ENCODE results near the gene BRD7. TPM values are rescaled to one million over a fixed set of nuclear protein-coding genes. Genes with fewer than 3 reads are reported as not detected.
A peak's percentile ranks its signal among the peaks of the same experiment; 100 is the strongest.

Gene BRD7
- total and polyA plus RNA-seq, 2 donors (not counting 1 experiment from before 2014, with no cell fraction given): 29.8 to 64.5 TPM

DNA sequence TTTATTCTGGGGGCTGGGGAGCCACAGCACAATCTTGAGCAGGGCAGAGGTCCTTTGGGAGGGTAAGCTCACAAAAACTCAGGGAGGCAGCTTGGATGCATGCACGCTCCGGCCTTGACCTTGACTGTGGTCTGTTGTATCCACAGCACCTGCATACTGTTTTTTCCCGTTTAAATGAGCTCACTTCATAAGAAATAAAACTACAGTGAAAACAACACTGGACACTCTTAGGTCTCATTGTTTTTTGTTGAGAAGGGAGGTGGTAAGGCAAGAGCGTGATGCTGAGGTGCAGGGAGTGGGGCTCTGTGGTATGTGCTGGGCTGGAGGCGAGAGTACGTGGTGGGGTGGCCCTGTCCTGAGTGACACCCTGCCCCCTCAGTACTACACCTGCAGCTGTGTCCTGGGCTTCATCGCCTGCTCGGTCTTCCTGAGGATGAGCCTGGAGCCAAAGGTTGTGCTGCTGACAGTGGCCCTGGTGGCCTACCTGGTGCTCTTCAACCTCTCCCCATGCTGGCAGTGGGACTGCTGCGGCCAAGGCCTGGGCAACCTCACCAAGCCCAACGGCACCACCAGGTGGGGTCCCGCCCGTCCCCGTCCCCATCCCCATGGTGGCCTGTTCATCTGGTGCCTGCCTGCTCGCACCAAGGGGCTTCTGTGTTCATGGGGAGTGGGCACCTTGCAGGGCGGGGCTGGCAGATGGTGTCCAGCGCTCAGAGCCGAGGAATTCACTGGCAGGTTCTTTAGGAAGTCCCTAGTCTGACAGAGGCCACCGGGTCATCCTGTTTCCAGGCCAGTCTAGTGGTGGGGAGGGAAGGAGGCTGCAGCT, 58.3 kb downstream of the BRD7 start:
- Histone ChIP-seq H3K27ac (ENCODE audit: low read length in 2 of 2) (no peak overlapping the region), H3K9me3 (ENCODE audit: control extremely low read depth in 1 of 3, control insufficient read depth in 2 of 3, insufficient read depth in 1 of 3, low read length in 2 of 3) (no peaks in the 10 kb centered on the region), H3K4me1 (ENCODE audit: control insufficient read depth in 2 of 2, insufficient read depth in 2 of 2, low read length in 2 of 2) (peaks cover 5 to 8% of the 10 kb centered on the region in 2 donors), H3K9ac (ENCODE audit: low read length) (no peak overlapping the region), H3K4me2 (replicated peaks; ENCODE audit: low read depth, low read length, poor library complexity, severe bottlenecking) (no peak overlapping the region), H3K4me3 (ENCODE audit: control extremely low read depth in 1 of 5, extremely low read depth in 1 of 5, insufficient read depth in 1 of 5, low read depth in 2 of 5, low read length in 4 of 5) (no peak overlapping the region), H4K20me1 (ENCODE audit: control insufficient read depth, insufficient read depth, low read length, poor library complexity, severe bottlenecking) (peaks cover 10% of the 10 kb centered on the region), H3K27me3 (replicated peaks in 1 of 4; ENCODE audit: control extremely low read depth in 1 of 4, control insufficient read depth in 3 of 4, insufficient read depth in 4 of 4, low read length in 3 of 4) (no peaks in the 10 kb centered on the region), H2AFZ (ENCODE audit: insufficient read depth, low read depth, low read length, poor library complexity, severe bottlenecking) (no peak overlapping the region), H3K79me2 (ENCODE audit: control insufficient read depth, insufficient read depth, low read length) (no peaks in the 10 kb centered on the region), H3K36me3 (replicated peaks in 1 of 2; ENCODE audit: control extremely low read depth in 1 of 2, control insufficient read depth in 1 of 2, extremely low read depth in 1 of 2, insufficient read depth in 2 of 2, low read length in 1 of 2) (peaks cover 22 to 85% of the 10 kb centered on the region in 2 experiments)
- peaks cover 11% of the 10 kb centered on the region for H3K4me1 Mint-ChIP-seq
- no peaks in the 10 kb centered on the region for H3K9me3 Mint-ChIP-seq (ENCODE audit: insufficient read depth)
- POLR2A ChIA-PET: no interaction called here
- no peaks in the 10 kb centered on the region for H3K27me3 Mint-ChIP-seq
- TF ChIP-seq, protein P1, sequence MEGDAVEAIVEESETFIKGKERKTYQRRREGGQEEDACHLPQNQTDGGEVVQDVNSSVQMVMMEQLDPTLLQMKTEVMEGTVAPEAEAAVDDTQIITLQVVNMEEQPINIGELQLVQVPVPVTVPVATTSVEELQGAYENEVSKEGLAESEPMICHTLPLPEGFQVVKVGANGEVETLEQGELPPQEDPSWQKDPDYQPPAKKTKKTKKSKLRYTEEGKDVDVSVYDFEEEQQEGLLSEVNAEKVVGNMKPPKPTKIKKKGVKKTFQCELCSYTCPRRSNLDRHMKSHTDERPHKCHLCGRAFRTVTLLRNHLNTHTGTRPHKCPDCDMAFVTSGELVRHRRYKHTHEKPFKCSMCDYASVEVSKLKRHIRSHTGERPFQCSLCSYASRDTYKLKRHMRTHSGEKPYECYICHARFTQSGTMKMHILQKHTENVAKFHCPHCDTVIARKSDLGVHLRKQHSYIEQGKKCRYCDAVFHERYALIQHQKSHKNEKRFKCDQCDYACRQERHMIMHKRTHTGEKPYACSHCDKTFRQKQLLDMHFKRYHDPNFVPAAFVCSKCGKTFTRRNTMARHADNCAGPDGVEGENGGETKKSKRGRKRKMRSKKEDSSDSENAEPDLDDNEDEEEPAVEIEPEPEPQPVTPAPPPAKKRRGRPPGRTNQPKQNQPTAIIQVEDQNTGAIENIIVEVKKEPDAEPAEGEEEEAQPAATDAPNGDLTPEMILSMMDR (IDR thresholded peaks at IDR 0.05): no peak
- no peak for TF ChIP-seq EZH2 (IDR thresholded peaks at IDR 0.05; ENCODE audit: borderline replicate concordance, insufficient read depth, low read depth, low read length, poor library complexity, severe bottlenecking)
- WGBS (ENCODE audit: insufficient coverage): 98% methylated on average over 17 of the region's 18 CpGs
- no peak for ATAC-seq (ENCODE audit: low read depth)
- no peak overlapping the region for H3K4me3 Mint-ChIP-seq
- intact Hi-C loops (cut with micrococcal nuclease): no loop called here
- CTCF ChIA-PET: interaction anchor here (1.2 to 1.6 kb wide), 2 partner anchors 44 kb away, joined by 3 to 6 read pairs; no protein-coding TSS in a partner anchor
- DNase-seq: no peak
- peak overlapping the region; percentile 76 for H3K27ac Mint-ChIP-seq
